HT-29 (cell line): ENCODE measurements around the gene CMTM1. TPM values are rescaled to one million over a fixed set of nuclear protein-coding genes. Genes with fewer than 3 reads are reported as not detected.
A peak's percentile ranks its signal among the peaks of the same experiment; 100 is the strongest.

Experiments
- DNase-seq: peaks from one replicate; pipeline ENCODE4 v3.0.0-alpha.2; 2015; ENCODE audit warnings: low spot score
- total RNA-seq: library from RNA; depleted of rRNA; stranded (reverse); fragments of >200 nt; shearing (Covaris generic); gene quantifications from 2 replicates; pipeline ENCODE4 v1.2.3, GENCODE V29; 2014; rRNA removed

CMTM1 gene
- total RNA-seq, result 5.8 and 13.9 TPM in 2 replicates

- DNase-seq, result no peak
Observed at GRCh38 chr16:66566051-66566901, at the start of gene CMTM1. TSS of gene CMTM1 (plus strand) at chr16:66566439. CDS start at chr16:66566514, 75 bp downstream.

GRCh38 chr16:66516509-66516807 lies 49.8 kb upstream of the CMTM1 start:
- DNase-seq, result no peak

- peak; percentile 96 for DNase-seq
Observed at GRCh38 chr16:66516808-66517585, 49.2 kb upstream of the CMTM1 start.

GRCh38 chr16:66517586-66518263 lies 48.5 kb upstream of the CMTM1 start:
- peak; percentile 12 for DNase-seq

GRCh38 chr16:66519482-66520373 lies 46.5 kb upstream of the CMTM1 start:
- DNase-seq, result no peak

- no peak for DNase-seq
Observed at GRCh38 chr16:66520406-66521170, 45.7 kb upstream of the CMTM1 start.

- no peak for DNase-seq
Observed at GRCh38 chr16:66521252-66521713, 45.0 kb upstream of the CMTM1 start.

- DNase-seq, result peak; percentile 73
Observed at GRCh38 chr16:66521951-66522771, 44.1 kb upstream of the CMTM1 start.

GRCh38 chr16:66522816-66523590 lies 43.2 kb upstream of the CMTM1 start:
- no peak for DNase-seq

- DNase-seq, result no peak
Observed at GRCh38 chr16:66523861-66524354, 42.3 kb upstream of the CMTM1 start.

GRCh38 chr16:66524601-66525164 lies 41.6 kb upstream of the CMTM1 start:
- DNase-seq, result no peak

- DNase-seq, result no peak
Observed at GRCh38 chr16:66525396-66526180, 40.7 kb upstream of the CMTM1 start.

- no peak for DNase-seq
Observed at GRCh38 chr16:66528294-66528693, 37.9 kb upstream of the CMTM1 start.

- DNase-seq, result no peak
Observed at GRCh38 chr16:66529475-66529874, 36.8 kb upstream of the CMTM1 start.

GRCh38 chr16:66534376-66534799 lies 31.9 kb upstream of the CMTM1 start:
- DNase-seq, result no peak

GRCh38 chr16:66536525-66536924 lies 29.7 kb upstream of the CMTM1 start:
- no peak for DNase-seq

- no peak for DNase-seq
Observed at GRCh38 chr16:66537236-66537635, 29.0 kb upstream of the CMTM1 start.
